ENCODE results near the gene MYLK.
"Not testable (repeated sequence)": the region's sequence is repeated elsewhere in the genome, so short reads cannot be mapped to it uniquely, and the experiment has no call there.

MYLK gene

GRCh38 chr3:123711356-123711755, 172.8 kb downstream of the MYLK start:
- DNase-seq (ENCODE audit: low spot score) = no peak
- no peak for TF ChIP-seq CTCF (IDR thresholded peaks at IDR 0.05; ENCODE audit: extremely low read depth, missing control alignments)

- DNase-seq (ENCODE audit: low spot score) = no peak
- TF ChIP-seq CTCF (IDR thresholded peaks at IDR 0.05; ENCODE audit: extremely low read depth, missing control alignments) = no peak
These were observed 175.6 kb downstream of the MYLK start for GRCh38 chr3:123708531-123708930.

- not testable (repeated sequence) for DNase-seq (ENCODE audit: low spot score)
These were observed 176.5 kb downstream of the MYLK start for GRCh38 chr3:123707641-123708040.

- no peak for DNase-seq (ENCODE audit: low spot score)
These were observed 177.3 kb downstream of the MYLK start for GRCh38 chr3:123706871-123707270.

GRCh38 chr3:123705488-123706285, 178.4 kb downstream of the MYLK start:
- DNase-seq (ENCODE audit: low spot score) = no peak
- TF ChIP-seq CTCF (IDR thresholded peaks at IDR 0.05; ENCODE audit: extremely low read depth, missing control alignments) = no peak

More at GRCh38 chr3:123706871-123707270, 177.3 kb downstream of the MYLK start:
- TF ChIP-seq CTCF (IDR thresholded peaks at IDR 0.05; ENCODE audit: extremely low read depth, missing control alignments) = no peak

- not testable (repeated sequence) for DNase-seq (ENCODE audit: low spot score)
These were observed 180.5 kb downstream of the MYLK start for GRCh38 chr3:123703663-123704062.

- no peak for TF ChIP-seq CTCF (IDR thresholded peaks at IDR 0.05; ENCODE audit: extremely low read depth, missing control alignments)
These were observed 181.4 kb downstream of the MYLK start for GRCh38 chr3:123702720-123703119.

GRCh38 chr3:123702057-123702456, 182.1 kb downstream of the MYLK start:
- peak; percentile 54 for TF ChIP-seq CTCF (IDR thresholded peaks at IDR 0.05; ENCODE audit: extremely low read depth, missing control alignments)
- DNase-seq (ENCODE audit: low spot score) = not testable (repeated sequence)

More at GRCh38 chr3:123702720-123703119, 181.4 kb downstream of the MYLK start:
- no peak for DNase-seq (ENCODE audit: low spot score)

Data from GM20000 (cell line).